ENCODE results near the gene LRRC75A.

Gene LRRC75A

DNA sequence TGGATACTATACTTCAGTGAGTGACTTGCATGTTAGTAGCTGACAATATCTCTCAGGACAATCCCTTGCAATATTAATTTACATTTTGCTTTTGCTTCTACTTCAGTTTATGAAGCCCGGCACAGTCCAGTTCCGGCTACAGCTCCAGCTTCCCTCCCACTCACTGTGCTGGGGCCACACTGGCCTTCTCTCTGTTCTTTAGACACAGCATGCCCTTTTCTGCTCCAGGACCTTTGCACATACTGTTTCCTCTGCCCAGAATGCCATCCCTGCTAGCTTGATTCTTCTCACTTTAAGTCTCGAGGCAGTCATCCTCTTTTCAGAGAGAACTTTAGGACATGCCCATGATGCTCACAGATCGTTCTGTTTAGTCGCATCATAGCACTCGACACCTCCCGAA lies 25.5 kb upstream of the LRRC75A start:
- TF ChIP-seq, protein P1, sequence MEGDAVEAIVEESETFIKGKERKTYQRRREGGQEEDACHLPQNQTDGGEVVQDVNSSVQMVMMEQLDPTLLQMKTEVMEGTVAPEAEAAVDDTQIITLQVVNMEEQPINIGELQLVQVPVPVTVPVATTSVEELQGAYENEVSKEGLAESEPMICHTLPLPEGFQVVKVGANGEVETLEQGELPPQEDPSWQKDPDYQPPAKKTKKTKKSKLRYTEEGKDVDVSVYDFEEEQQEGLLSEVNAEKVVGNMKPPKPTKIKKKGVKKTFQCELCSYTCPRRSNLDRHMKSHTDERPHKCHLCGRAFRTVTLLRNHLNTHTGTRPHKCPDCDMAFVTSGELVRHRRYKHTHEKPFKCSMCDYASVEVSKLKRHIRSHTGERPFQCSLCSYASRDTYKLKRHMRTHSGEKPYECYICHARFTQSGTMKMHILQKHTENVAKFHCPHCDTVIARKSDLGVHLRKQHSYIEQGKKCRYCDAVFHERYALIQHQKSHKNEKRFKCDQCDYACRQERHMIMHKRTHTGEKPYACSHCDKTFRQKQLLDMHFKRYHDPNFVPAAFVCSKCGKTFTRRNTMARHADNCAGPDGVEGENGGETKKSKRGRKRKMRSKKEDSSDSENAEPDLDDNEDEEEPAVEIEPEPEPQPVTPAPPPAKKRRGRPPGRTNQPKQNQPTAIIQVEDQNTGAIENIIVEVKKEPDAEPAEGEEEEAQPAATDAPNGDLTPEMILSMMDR (IDR thresholded peaks at IDR 0.05; ENCODE audit: low read depth, low read length): no peak
- TF ChIP-seq EZH2phosphoT487 (IDR thresholded peaks at IDR 0.05; ENCODE audit: low read depth): no peak
- H2AFZ ChIP-seq (ENCODE audit: low read depth, low read length): no peak overlapping the region
- no peaks in the 10 kb centered on the region for H3K36me3 ChIP-seq (replicated peaks; ENCODE audit: low read depth, low read length)
- H3K4me3 ChIP-seq (ENCODE audit: low read length): no peak overlapping the region
- no peaks in the 10 kb centered on the region for H3K4me1 ChIP-seq (ENCODE audit: low read length)
- H4K20me1 ChIP-seq (ENCODE audit: insufficient read depth, low read length): no peaks in the 10 kb centered on the region
- H3K27ac ChIP-seq (ENCODE audit: low read length): no peak overlapping the region
- no peaks in the 10 kb centered on the region for H3K79me2 ChIP-seq (ENCODE audit: low read length)
- H3K9me3 ChIP-seq (ENCODE audit: insufficient read depth, low read length): no peaks in the 10 kb centered on the region
- H3K27me3 ChIP-seq (ENCODE audit: low read depth, low read length): no peaks in the 10 kb centered on the region
- H3K9ac ChIP-seq (ENCODE audit: low read length): no peak overlapping the region
- no peak overlapping the region for H3K4me2 ChIP-seq (ENCODE audit: low read length)

DNA sequence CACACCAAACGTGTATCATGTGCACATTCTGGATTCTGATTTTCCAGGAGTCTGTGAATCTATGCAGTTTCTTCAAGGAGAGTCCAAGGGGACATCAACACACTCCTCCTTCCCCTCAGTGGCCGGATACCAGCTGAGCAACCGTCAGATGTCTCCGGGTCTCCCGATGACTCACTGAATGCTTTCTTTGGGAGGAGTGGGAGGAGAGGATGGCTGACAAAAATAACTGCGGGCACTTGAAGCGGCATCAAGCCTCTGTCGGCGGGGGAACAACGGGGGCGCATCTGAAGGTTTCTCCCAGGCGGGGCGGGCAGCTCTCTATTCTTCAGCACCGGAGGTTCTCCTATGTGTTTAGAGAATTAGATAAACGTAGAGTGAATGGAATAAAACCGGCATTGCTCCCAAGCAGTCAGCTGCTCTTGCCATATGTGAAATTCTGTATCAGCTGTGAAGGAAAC lies 24.6 kb upstream of the LRRC75A start:
- Histone ChIP-seq H4K20me1 (ENCODE audit: insufficient read depth, low read length) (no peaks in the 10 kb centered on the region), H3K9ac (ENCODE audit: low read length) (no peak overlapping the region), H3K4me2 (ENCODE audit: low read length) (no peak overlapping the region), H2AFZ (ENCODE audit: low read depth, low read length) (no peak overlapping the region), H3K4me1 (ENCODE audit: low read length) (no peaks in the 10 kb centered on the region), H3K27ac (ENCODE audit: low read length) (no peak overlapping the region), H3K27me3 (ENCODE audit: low read depth, low read length) (no peaks in the 10 kb centered on the region), H3K79me2 (ENCODE audit: low read length) (no peaks in the 10 kb centered on the region), H3K4me3 (ENCODE audit: low read length) (no peak overlapping the region), H3K36me3 (replicated peaks; ENCODE audit: low read depth, low read length) (no peaks in the 10 kb centered on the region), H3K9me3 (ENCODE audit: insufficient read depth, low read length) (no peaks in the 10 kb centered on the region)
- TF ChIP-seq EZH2phosphoT487 (IDR thresholded peaks at IDR 0.05; ENCODE audit: low read depth): no peak
- TF ChIP-seq, protein P1 (IDR thresholded peaks at IDR 0.05; ENCODE audit: low read depth, low read length): no peak

DNA sequence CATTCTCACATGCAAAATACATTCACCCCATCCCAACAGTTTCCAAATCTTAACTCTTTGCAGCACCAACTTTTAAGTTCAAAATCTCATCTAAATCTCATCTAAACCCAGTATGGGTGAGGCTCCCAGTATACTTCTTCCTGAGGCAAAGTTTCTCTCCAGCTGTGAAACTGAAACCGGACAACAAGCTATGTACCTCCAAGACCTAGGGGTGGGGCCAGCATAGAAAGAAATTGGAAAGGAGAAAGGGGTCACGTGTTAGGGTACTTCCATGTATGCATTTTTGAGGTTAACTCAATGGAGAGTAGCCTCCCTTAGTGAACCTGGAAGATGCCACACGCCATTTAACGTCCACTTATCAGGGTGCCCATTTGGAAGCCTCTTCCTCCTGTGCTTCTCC lies 23.9 kb upstream of the LRRC75A start:
- no peaks in the 10 kb centered on the region for H4K20me1 ChIP-seq (ENCODE audit: insufficient read depth, low read length)
- no peaks in the 10 kb centered on the region for H3K36me3 ChIP-seq (replicated peaks; ENCODE audit: low read depth, low read length)
- no peak overlapping the region for H3K9ac ChIP-seq (ENCODE audit: low read length)
- no peak overlapping the region for H2AFZ ChIP-seq (ENCODE audit: low read depth, low read length)
- no peaks in the 10 kb centered on the region for H3K27me3 ChIP-seq (ENCODE audit: low read depth, low read length)
- no peaks in the 10 kb centered on the region for H3K9me3 ChIP-seq (ENCODE audit: insufficient read depth, low read length)
- TF ChIP-seq, protein P1 (IDR thresholded peaks at IDR 0.05; ENCODE audit: low read depth, low read length): no peak
- TF ChIP-seq EZH2phosphoT487 (IDR thresholded peaks at IDR 0.05; ENCODE audit: low read depth): no peak
- H3K27ac ChIP-seq (ENCODE audit: low read length): no peak overlapping the region
- no peak overlapping the region for H3K4me2 ChIP-seq (ENCODE audit: low read length)
- no peaks in the 10 kb centered on the region for H3K4me1 ChIP-seq (ENCODE audit: low read length)
- no peak overlapping the region for H3K4me3 ChIP-seq (ENCODE audit: low read length)
- no peaks in the 10 kb centered on the region for H3K79me2 ChIP-seq (ENCODE audit: low read length)

DNA sequence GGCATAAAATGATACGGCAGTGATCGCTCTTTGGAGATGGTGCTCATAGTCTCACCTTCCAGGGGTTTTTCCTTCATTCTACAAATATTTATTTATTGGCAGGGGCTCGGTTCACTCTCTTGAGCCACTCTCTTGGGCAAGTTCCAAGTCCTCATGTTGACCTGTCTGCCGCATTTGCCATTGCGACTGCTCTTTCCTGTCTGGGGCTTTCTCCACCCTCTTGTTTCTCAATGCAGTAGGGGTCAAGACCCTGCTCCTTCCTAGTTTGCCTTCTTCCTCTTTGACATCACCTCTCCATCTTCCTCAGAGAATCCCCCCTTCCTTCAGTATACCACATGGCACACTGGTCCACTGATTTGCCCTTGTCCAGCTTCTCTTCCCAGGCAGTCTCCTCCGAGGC lies 21.9 kb upstream of the LRRC75A start:
- no peak for TF ChIP-seq EZH2phosphoT487 (IDR thresholded peaks at IDR 0.05; ENCODE audit: low read depth)
- TF ChIP-seq, protein P1 (IDR thresholded peaks at IDR 0.05; ENCODE audit: low read depth, low read length): no peak
- Histone ChIP-seq H3K9me3 (ENCODE audit: insufficient read depth, low read length) (no peaks in the 10 kb centered on the region), H4K20me1 (ENCODE audit: insufficient read depth, low read length) (no peaks in the 10 kb centered on the region)

More for the DNA sequence above, 21.9 kb upstream of the LRRC75A start:
- H3K4me2 ChIP-seq (ENCODE audit: low read length): no peak overlapping the region
- H3K4me1 ChIP-seq (ENCODE audit: low read length): no peaks in the 10 kb centered on the region
- no peak overlapping the region for H2AFZ ChIP-seq (ENCODE audit: low read depth, low read length)
- H3K27ac ChIP-seq (ENCODE audit: low read length): no peak overlapping the region
- H3K27me3 ChIP-seq (ENCODE audit: low read depth, low read length): no peaks in the 10 kb centered on the region
- H3K9ac ChIP-seq (ENCODE audit: low read length): no peak overlapping the region
- no peak overlapping the region for H3K4me3 ChIP-seq (ENCODE audit: low read length)
- H3K79me2 ChIP-seq (ENCODE audit: low read length): no peaks in the 10 kb centered on the region
- H3K36me3 ChIP-seq (replicated peaks; ENCODE audit: low read depth, low read length): no peaks in the 10 kb centered on the region

All from OCI-LY3 (cell line).